Measurements from ENCODE around the gene NMNAT3.

NMNAT3 gene

GRCh38 chr3:139578783-139579182, 99.0 kb downstream of the NMNAT3 start:
- DNase-seq (ENCODE audit: low read depth): no peak

- no peak for DNase-seq (ENCODE audit: low read depth)
Measured at GRCh38 chr3:139577909-139578308, 99.9 kb downstream of the NMNAT3 start.

DNA sequence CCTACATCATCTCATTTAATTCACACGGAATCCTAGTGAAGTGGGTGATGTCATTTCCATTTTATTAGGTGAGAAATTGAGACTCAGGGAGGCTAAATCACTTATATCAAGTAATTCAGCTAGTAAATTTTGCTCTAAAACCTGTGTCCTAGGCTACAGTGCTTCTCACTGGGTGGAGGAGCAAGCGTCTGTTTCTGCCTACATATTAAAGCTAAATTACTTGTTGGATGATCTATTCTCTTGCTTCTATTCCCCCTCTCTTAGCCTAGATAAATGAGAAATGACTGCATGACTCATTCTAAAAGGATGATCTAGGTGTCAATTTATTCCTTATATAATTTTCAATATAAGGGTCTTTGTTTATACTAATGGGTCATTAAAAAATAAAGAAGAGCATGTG, 100.4 kb downstream of the NMNAT3 start:
- no peak for DNase-seq (ENCODE audit: low read depth)

DNA sequence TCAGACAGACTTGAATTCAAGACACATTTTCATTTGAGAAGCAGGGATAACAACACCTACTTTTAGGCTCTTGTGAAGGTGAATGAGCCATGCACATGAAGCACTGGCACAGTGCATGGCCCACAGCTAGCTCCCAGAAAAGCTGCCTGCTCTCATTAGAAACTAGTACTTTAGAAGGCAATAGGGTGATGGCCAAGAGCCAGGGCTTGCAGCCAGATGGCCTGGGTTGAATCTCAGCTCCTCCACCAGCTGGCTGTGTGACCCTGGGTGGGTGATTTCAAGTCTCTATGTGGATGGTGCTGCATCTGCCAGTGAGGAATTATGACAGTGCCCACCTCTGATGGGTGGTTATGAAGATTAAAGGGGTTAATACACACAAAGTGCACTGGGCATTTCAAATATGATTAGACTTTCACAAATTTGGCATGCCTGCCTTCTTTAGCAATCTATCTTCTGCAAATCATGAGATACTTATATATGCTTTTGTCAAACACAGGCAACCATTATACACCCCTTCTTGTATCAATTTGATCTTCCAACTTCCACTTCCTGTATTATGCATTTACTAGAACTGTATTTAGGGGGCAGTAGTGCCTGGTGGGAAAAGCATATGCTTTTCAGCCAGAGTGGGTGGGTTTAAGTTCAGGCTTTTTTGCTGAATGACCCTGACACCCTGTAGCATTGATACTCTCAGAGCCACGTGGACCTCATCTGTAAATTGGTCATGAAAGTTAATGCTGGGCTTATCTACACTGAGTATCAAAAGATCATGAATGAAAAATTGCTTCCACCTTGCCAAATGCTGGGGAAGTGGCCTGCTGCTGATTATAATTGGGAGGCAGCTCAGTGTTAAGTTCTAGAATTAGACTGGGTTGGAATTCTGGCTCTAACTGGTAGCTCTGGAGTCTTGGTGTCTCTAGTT, 103.5 kb downstream of the NMNAT3 start:
- DNase-seq (ENCODE audit: low read depth): no peak

DNA sequence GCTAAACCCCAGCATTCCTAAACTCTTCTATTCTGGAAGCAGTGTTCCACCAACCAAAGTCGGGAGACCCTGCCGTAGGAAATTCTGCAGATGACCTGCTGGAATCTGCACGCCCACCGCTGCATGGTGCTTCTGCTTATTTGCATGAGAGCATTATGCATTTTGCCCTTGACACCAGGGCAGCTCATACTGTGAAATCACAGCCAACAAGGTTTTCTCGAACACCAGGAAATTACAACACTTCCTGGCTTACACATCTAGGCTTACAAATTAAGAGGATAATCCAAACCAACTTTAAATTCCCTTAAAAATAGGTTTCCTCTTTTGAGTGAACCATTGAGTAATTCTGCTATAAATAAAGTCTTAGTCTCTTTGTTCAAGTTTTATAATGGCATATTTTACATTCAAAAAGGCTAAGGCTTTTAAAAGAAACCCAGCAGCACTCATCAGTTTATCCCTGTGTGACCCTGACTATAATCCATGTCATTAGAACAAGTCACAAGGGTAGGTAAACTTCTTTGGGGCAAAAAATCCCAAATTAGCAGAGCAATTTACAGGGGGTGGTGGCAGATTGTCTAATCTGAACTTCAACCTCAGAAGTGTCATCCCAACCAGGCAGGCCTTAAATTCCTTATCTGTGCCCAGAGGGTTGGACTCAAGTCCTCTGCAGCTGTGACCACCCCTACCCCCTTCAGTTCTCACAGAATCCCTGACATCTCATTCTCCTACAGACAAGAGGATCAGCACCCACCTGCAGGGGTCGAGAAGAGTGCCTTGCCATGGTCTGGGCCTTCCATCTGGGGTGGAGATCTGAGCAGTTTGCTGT, 104.7 kb downstream of the NMNAT3 start:
- DNase-seq (ENCODE audit: low read depth): no peak

- DNase-seq (ENCODE audit: low read depth): no peak
Measured at GRCh38 chr3:139571711-139572110, 106.1 kb downstream of the NMNAT3 start.

GRCh38 chr3:139564294-139564861, 113.4 kb downstream of the NMNAT3 start:
- no peak for DNase-seq (ENCODE audit: low read depth)

DNA sequence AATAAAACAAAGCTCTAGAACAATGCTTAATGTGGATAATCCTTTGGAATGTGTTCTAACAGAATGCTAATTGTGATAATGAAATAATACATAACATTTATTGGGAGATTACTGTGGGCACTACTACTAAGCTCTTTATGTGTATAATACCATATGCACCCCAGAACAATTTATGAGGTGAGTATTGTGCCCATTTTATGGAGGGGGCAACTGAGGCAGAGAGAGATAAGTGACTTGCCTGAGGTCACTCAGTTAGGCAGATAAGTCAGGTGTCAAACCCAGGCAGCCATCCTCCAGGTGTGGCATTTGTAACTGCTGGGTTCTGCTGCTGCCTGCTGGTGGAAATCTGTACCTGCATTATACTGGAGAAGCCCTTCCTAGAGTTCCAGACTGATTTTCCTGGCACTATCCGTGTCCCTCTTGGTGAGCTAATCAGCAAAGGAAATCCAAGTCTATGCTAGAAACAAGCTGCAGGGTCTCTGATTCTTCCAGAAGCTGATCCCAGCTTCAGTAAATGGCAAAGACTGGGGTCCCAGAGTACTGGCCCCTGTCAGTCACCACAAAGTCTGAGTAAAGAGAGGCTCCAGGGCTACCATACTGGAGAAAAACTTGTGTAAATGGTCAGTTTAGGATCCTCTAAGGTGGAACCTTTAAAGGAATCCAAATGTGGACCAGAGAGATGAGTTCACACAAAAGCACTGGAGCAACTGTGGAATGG, 115.7 kb downstream of the NMNAT3 start:
- DNase-seq (ENCODE audit: low read depth): no peak

DNA sequence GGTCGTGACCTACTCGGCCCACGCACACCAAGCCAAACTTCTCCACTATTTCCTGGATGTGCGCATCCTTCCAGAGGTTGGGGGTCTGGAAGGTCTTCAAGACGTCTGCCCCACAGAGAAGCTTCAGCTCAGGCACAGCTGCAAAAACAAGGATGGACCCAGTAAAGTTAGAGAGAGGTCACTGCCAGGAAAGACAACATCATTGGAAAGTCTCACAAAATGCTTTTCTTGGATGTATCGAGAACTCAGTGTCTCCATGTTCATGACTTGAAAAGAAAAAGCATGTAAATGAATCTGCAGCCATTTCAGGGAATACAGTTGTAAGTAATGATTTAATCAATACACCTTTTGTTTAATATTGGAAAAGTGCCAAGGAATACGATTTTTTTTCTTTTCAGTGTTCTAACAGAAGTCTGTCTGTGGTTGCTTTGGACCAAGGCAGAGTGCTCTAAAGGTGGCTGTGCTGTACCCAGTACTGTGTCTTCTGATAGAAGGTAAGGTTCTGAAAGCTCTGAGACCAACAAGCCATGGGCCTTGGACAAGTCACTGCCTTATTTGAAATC, 116.4 kb downstream of the NMNAT3 start:
- no peak for DNase-seq (ENCODE audit: low read depth)

DNA sequence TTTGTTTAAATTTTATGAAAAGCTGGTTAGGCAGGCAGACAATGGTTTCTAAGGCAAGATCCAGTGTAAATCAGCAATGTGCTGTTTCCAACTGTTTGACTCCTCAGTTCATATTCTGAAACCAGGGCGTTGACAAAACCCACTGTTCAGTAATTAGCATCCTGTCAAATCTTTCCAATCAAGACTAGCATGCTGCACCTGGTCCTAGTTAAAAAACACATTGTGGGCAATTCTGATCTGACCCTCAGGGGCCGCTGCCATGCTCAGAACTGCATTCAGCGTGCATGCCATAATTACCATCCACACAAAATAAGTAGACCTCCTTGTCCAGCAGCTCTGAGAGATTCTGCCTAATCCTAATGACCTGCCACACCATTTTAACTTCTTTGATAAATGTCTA, 117.4 kb downstream of the NMNAT3 start:
- DNase-seq (ENCODE audit: low read depth): no peak

DNA sequence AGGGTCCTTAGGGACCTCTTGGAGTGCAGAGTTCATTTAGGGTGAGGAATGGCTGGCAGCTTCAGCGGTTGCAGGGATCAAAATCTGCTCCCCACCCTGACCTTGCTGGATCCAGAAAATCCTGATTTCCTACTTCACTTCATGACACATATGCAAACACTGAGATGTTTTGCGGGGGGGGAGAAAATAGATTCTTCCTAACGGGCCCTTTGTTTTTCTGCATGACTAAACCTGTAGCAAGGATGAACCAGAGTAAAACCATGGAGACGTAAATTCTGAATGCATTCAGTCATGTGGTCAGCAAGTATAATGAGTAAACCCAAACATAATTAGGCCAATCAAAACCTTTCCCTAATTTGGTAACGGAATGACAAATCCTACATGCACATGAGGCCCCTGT, 118.2 kb downstream of the NMNAT3 start:
- DNase-seq (ENCODE audit: low read depth): no peak

DNA sequence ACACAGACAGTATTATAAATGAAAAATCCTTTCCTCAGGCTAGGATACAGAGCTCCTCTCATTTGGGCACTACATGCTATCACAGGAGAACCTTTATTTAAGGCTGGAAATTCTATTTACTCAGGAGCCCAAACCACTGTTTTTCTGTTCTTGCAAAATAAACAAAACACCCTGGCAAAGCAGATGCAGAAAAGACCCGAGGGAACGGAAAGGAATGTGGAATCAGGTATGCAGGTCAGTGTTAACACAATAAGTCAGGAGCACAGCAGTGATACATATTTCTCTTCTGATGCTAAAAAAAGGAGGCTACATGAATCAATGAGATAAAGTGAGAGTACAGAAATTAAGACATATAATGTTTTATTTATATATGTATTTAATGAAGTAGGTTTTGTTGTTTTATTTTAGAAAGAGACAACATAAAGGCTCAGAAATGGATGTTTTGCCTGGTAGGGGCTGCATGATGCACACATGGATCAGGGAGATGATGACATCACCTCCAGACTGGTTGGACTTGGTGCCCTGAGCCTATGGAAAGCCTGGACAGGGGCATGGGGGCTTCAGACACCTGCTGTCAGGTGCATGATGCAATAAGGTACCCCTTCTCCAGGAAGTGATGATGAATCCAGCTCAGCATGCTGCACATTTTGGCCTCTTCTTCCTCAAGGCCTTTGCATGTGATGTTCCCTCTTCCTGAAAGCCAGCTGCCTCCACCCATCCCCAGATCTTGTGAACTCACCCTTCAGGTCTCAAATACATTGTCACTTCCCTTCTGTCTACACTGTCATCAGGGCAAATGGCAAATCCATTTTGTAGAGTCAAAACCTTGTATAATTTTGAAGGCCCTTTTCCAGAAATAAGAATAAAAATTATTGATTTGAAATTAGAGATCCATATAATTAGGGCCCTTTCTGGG, 119.2 kb downstream of the NMNAT3 start:
- DNase-seq (ENCODE audit: low read depth): no peak

- DNase-seq (ENCODE audit: low read depth): no peak
Measured at GRCh38 chr3:139557041-139557440, 120.7 kb downstream of the NMNAT3 start.

GRCh38 chr3:139555249-139555648, 122.5 kb downstream of the NMNAT3 start:
- no peak for DNase-seq (ENCODE audit: low read depth)

DNA sequence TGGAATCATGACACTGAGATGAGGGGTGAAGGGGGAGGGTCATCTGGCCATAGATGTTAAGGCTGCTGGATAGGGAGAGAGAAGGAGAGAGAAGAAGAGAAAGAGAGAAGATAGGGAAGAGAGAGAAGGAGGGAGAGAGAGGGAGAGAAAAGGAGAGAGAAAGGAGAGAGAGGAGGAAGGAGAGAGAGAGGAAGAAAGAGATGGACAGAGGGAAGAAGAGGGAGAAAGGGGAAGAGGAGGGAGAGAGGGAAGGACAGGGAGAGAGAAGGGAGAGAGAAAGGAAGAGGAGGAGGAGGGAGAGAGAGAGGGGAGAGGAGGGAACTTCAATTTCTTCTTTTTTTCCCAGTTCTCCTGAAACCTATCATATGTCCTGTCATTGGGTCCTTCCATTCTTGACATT, 123.1 kb downstream of the NMNAT3 start:
- DNase-seq (ENCODE audit: low read depth): no peak

DNA sequence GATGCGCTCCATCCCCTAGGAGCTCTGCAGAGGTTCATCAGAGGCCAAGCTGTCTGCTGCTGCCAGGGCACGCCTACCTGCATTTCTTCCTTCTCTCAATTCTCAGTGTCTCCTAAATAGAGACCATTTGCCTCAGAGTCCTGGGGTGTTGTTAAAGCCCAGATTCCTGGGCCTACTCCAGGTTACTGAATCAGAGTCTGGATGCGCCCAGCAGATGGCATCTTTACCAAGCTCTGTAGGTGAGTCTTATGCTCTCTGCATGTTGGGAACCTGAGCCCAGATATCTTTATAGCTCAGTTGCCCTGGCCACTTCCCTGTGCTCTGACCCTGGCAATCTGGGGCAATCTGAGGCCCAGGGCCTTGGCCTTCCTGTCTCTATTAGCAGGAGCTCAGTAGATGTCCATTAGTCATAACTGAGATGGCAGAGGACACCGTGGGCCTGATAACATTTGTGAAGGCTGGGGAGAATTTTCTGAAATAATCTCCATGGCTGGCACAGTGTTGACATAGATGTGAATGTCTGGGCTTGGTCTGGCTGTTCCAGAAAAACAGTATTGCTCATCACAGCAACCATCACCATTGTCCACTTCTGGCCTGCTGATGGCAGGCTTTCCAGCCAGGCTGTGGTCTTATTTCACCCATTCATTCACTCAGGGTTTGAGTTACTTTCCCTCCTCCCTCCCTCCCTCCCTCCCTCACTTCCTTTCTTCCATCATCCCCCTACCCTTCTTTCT, 125.0 kb downstream of the NMNAT3 start:
- no peak for DNase-seq (ENCODE audit: low read depth)

DNA sequence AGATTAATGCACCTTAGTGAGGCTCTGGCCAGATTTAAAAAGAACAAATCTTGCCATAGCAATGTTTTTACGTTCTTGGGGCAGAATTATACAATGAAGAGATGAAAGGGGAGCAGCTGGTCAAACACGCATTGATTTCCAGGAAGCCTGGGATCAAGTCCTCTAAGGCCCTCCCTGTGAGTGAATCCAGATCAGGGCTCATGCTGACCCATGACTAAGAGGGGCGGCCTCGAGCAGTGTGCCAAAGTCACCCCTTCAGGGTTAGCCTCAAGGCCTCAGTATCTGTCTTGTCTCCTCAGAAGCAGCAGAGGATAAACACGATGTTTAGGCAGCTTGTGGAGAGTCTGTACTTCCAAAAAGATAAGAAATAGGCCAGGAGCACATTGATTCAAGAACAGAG, 129.0 kb downstream of the NMNAT3 start:
- no peak for DNase-seq (ENCODE audit: low read depth)

DNA sequence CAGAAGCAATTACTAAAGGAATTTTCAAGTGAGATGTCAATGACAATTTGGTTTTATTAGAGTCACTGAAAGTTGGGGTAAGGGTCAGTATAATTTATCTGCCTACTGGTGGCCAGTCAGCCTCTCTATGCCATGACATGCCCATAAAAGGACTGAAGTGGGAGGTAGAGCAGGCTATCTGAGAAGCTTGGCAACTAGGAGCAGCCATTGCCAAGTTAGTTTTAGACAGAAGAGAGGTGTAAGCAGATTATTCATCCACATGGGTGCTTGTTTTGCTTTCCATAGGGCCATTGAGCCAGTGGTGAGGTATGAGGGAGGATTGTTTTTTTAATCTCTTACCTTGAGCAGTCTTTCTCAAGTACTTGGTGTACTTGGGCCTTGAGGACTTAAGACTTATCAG, 130.1 kb downstream of the NMNAT3 start:
- no peak for DNase-seq (ENCODE audit: low read depth)

DNA sequence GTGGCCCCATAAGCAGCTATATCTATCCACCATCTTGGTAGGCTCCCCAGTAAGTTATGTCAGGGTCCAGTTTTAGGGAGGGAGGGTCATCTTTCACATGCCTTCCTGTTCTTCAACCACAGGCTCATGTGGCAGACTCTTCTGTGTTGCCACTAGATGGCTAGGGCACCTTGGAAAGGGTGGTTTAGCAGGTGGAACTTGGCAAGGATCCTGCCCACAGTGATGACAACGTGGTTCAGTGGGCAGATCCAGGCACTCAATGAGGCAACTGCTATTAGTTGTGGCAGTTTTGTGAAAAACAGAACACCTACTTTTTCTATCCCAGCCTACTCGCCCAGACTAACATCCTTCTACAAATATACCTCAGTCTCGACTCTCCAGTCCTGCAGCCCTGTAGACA, 131.0 kb downstream of the NMNAT3 start:
- DNase-seq (ENCODE audit: low read depth): no peak
